ENCODE measurements around the gene BSDC1.

DNA sequence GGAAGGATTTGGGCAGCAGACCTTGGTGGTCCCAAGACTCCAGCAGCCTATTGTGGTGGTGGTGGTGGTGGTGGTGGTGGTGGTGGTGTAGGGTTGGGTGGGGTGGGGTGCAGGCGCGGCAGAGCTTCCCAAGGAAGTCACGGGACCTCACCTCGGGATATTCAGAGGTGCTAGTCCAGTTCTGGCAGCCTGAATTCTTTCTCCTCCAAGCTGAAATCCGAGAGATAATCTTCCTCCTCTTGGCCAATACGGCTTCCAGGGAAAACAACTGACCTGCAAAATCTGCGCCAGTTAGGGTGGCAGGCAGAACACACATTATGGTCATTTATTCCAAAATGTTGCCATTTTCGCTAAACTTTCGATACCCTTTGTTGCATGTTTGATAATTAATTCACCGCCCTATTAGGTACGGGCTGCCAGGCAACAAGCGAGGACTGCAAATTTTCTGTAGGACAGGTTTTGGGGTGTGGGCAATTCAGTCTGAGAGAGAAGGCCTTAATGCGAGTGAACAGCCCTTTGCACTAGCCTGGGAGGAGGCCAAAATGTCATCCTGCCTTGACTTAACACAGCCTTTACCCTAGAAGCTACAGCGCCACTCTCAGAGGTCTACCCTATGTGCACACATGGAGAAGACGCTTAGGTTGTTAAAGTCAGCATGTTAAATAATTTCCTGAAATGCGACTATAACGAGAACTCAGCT, 33.2 kb upstream of the BSDC1 start:
- no peak for TF ChIP-seq EZH2 (IDR thresholded peaks at IDR 0.05; ENCODE audit: low read depth)
- TF ChIP-seq, protein P1, sequence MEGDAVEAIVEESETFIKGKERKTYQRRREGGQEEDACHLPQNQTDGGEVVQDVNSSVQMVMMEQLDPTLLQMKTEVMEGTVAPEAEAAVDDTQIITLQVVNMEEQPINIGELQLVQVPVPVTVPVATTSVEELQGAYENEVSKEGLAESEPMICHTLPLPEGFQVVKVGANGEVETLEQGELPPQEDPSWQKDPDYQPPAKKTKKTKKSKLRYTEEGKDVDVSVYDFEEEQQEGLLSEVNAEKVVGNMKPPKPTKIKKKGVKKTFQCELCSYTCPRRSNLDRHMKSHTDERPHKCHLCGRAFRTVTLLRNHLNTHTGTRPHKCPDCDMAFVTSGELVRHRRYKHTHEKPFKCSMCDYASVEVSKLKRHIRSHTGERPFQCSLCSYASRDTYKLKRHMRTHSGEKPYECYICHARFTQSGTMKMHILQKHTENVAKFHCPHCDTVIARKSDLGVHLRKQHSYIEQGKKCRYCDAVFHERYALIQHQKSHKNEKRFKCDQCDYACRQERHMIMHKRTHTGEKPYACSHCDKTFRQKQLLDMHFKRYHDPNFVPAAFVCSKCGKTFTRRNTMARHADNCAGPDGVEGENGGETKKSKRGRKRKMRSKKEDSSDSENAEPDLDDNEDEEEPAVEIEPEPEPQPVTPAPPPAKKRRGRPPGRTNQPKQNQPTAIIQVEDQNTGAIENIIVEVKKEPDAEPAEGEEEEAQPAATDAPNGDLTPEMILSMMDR (conservative IDR thresholded peaks at IDR 0.05): no peak

Data from PC-9 (cell line).